ENCODE data around the gene NAB1.
A peak's percentile ranks its signal among the peaks of the same experiment; 100 is the strongest.

Gene NAB1

DNA sequence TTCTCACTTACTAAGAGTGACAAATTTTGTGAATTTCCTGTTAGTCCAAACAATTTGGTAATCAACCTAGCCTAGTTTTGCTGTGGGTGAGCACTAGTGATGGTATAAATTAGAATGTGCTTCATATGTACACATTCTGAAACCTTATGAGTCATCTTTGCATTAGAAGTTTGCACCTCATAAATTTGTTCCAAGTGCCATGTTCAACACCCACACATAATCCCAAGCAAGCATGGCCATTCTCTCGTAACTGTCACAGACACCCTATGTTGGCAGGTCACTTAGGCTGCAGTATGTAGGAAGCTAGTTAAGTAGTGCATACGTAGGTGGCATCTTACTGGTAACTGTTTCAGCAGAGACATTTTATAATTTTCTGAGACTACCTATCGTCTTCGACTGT is 46.9 kb downstream of the NAB1 start:
- H2BK5ac ChIP-seq (ENCODE audit: low read depth, low read length, poor library complexity, severe bottlenecking), result no peak overlapping the region
- no peak overlapping the region for H3K18ac ChIP-seq (ENCODE audit: low read depth in 1 of 2, low read length in 2 of 2)
- H3K23ac ChIP-seq (ENCODE audit: low read length in 2 of 2), result no peak overlapping the region
- no peak overlapping the region for H2BK120ac ChIP-seq (ENCODE audit: low read depth, low read length)
- H3K4ac ChIP-seq (ENCODE audit: low read depth in 1 of 2, low read length in 2 of 2), result no peak overlapping the region
- H4K91ac ChIP-seq (ENCODE audit: low read length), result no peak overlapping the region
- no peak overlapping the region for H3K4me2 ChIP-seq (ENCODE audit: low read length, poor library complexity, severe bottlenecking)
- peaks cover 3% of the 10 kb centered on the region for H3K4me1 ChIP-seq (ENCODE audit: control insufficient read depth, insufficient read depth, low read depth, low read length)
- no peak overlapping the region for H3K4me3 ChIP-seq (ENCODE audit: insufficient read depth in 1 of 2, low read depth in 1 of 2, low read length in 2 of 2)
- H3K9ac ChIP-seq (ENCODE audit: low read length), result no peak overlapping the region
- H4K8ac ChIP-seq (ENCODE audit: low read length), result no peak overlapping the region
- H2AFZ ChIP-seq (ENCODE audit: low read depth, low read length), result no peak overlapping the region
- H2BK12ac ChIP-seq (ENCODE audit: low read length in 2 of 2), result no peak overlapping the region
- no peak overlapping the region for H2AK5ac ChIP-seq (ENCODE audit: low read length, severe bottlenecking)
- H3K36me3 ChIP-seq (ENCODE audit: control insufficient read depth in 1 of 2, insufficient read depth in 2 of 2, low read depth in 1 of 2, low read length in 2 of 2), result peaks cover 0 to 27% of the 10 kb centered on the region in 2 experiments
- 88% methylated on average over 4 of the region's 4 CpGs for WGBS
- no peak overlapping the region for H2BK15ac ChIP-seq (ENCODE audit: low read depth, poor library complexity, severe bottlenecking)
- no peak overlapping the region for H3K27ac ChIP-seq (ENCODE audit: low read length, poor library complexity, severe bottlenecking)
- H3K79me1 ChIP-seq (replicated peaks; ENCODE audit: low read length, poor library complexity, severe bottlenecking), result no peaks in the 10 kb centered on the region
- no peak for DNase-seq
- H3K9me3 ChIP-seq (ENCODE audit: control insufficient read depth, low read length), result no peaks in the 10 kb centered on the region
- H3K27me3 ChIP-seq (ENCODE audit: control insufficient read depth in 1 of 2, insufficient read depth in 1 of 2, low read length in 2 of 2), result no peaks in the 10 kb centered on the region
- H3K14ac ChIP-seq (ENCODE audit: low read length in 2 of 2), result no peak overlapping the region

DNA sequence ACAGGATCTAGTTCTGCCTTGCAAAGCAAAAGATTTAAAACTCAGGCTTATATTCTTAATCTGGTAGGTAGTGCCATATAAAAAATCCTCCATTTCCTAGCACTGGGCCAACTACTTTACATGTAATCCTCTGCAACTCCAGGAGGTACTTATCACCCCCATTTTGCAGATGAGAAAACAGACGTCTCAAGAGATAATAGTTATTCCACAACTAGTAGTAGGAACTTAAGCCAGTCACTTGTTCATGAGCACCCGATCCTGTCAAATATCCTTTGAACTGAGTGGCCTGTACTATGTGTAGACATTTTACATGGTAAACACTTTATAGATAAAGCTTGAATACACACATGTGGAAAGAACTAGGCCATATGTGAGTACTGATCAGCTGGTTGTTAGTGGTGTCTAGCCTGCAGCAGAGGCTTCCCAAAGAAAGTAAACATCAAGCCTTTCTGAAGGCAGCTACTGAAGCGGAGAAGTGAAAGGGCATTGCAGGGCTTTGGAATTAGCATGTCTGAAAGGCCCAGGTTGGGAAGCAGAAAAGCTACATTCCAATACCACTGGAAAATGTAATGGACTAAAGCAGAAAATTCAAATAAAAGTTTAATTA is 48.0 kb downstream of the NAB1 start:
- Histone ChIP-seq H3K4ac (ENCODE audit: low read depth in 1 of 2, low read length in 2 of 2) (no peak overlapping the region), H3K4me2 (ENCODE audit: low read length, poor library complexity, severe bottlenecking) (no peak overlapping the region), H4K91ac (ENCODE audit: low read length) (no peak overlapping the region), H2BK120ac (ENCODE audit: low read depth, low read length) (no peak overlapping the region), H3K14ac (ENCODE audit: low read length in 2 of 2) (no peak overlapping the region), H2BK15ac (ENCODE audit: low read depth, poor library complexity, severe bottlenecking) (no peak overlapping the region), H3K36me3 (ENCODE audit: control insufficient read depth in 1 of 2, insufficient read depth in 2 of 2, low read depth in 1 of 2, low read length in 2 of 2) (peaks cover 0 to 16% of the 10 kb centered on the region in 2 experiments), H3K27ac (ENCODE audit: low read length, poor library complexity, severe bottlenecking) (peak overlapping the region; percentile 7), H2AFZ (ENCODE audit: low read depth, low read length) (no peak overlapping the region), H4K8ac (ENCODE audit: low read length) (no peak overlapping the region), H2BK12ac (ENCODE audit: low read length in 2 of 2) (no peak overlapping the region), H3K9me3 (ENCODE audit: control insufficient read depth, low read length) (no peaks in the 10 kb centered on the region), H3K27me3 (ENCODE audit: control insufficient read depth in 1 of 2, insufficient read depth in 1 of 2, low read length in 2 of 2) (no peaks in the 10 kb centered on the region), H3K4me3 (ENCODE audit: insufficient read depth in 1 of 2, low read depth in 1 of 2, low read length in 2 of 2) (no peak overlapping the region), H3K79me1 (replicated peaks; ENCODE audit: low read length, poor library complexity, severe bottlenecking) (no peaks in the 10 kb centered on the region), H3K4me1 (ENCODE audit: control insufficient read depth, insufficient read depth, low read depth, low read length) (peaks cover 3% of the 10 kb centered on the region), H2BK5ac (ENCODE audit: low read depth, low read length, poor library complexity, severe bottlenecking) (no peak overlapping the region), H3K9ac (ENCODE audit: low read length) (no peak overlapping the region), H3K18ac (ENCODE audit: low read depth in 1 of 2, low read length in 2 of 2) (no peak overlapping the region), H2AK5ac (ENCODE audit: low read length, severe bottlenecking) (no peak overlapping the region), H3K23ac (ENCODE audit: low read length in 2 of 2) (no peak overlapping the region)
- no peak for DNase-seq
- WGBS, result 70% methylated on average over 1 of the region's 3 CpGs

DNA sequence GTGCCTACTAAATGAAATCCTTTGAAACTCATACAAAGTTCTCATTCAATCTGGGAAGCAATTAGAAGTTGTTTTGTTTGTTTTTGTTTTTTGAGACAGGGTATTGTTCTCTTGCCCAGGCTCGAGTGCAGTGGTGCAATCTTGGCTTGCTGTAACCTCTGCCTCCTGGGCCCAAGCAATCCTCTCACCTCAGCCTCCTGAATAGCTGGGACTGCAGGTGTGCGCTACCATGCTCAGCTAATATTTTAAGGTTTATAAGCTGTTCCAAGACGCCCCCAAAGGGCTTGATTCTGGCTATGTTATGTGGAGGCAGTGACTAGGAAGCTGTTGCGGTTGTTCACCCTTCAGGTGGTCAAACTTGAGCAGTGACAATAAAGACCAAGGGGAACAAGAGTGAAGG is 48.5 kb downstream of the NAB1 start:
- Histone ChIP-seq H4K8ac (ENCODE audit: low read length) (no peak overlapping the region), H3K9ac (ENCODE audit: low read length) (no peak overlapping the region), H2BK12ac (ENCODE audit: low read length in 2 of 2) (no peak overlapping the region), H3K4ac (ENCODE audit: low read depth in 1 of 2, low read length in 2 of 2) (no peak overlapping the region), H2AK5ac (ENCODE audit: low read length, severe bottlenecking) (peak overlapping the region; percentile 68), H3K14ac (ENCODE audit: low read length in 2 of 2) (no peak overlapping the region), H3K4me1 (ENCODE audit: control insufficient read depth, insufficient read depth, low read depth, low read length) (peaks cover 3% of the 10 kb centered on the region), H2BK5ac (ENCODE audit: low read depth, low read length, poor library complexity, severe bottlenecking) (no peak overlapping the region), H3K4me2 (ENCODE audit: low read length, poor library complexity, severe bottlenecking) (no peak overlapping the region), H3K4me3 (ENCODE audit: insufficient read depth in 1 of 2, low read depth in 1 of 2, low read length in 2 of 2) (no peak overlapping the region), H3K36me3 (ENCODE audit: control insufficient read depth in 1 of 2, insufficient read depth in 2 of 2, low read depth in 1 of 2, low read length in 2 of 2) (peaks cover 0 to 12% of the 10 kb centered on the region in 2 experiments), H2AFZ (ENCODE audit: low read depth, low read length) (no peak overlapping the region), H2BK15ac (ENCODE audit: low read depth, poor library complexity, severe bottlenecking) (no peak overlapping the region), H3K27me3 (ENCODE audit: control insufficient read depth in 1 of 2, insufficient read depth in 1 of 2, low read length in 2 of 2) (no peaks in the 10 kb centered on the region), H3K27ac (ENCODE audit: low read length, poor library complexity, severe bottlenecking) (no peak overlapping the region), H3K9me3 (ENCODE audit: control insufficient read depth, low read length) (no peaks in the 10 kb centered on the region), H4K91ac (ENCODE audit: low read length) (no peak overlapping the region), H3K79me1 (replicated peaks; ENCODE audit: low read length, poor library complexity, severe bottlenecking) (no peaks in the 10 kb centered on the region), H2BK120ac (ENCODE audit: low read depth, low read length) (no peak overlapping the region), H3K23ac (ENCODE audit: low read length in 2 of 2) (no peak overlapping the region), H3K18ac (ENCODE audit: low read depth in 1 of 2, low read length in 2 of 2) (no peak overlapping the region)
- DNase-seq, result no peak
- 94% methylated on average over 4 of the region's 4 CpGs for WGBS

DNA sequence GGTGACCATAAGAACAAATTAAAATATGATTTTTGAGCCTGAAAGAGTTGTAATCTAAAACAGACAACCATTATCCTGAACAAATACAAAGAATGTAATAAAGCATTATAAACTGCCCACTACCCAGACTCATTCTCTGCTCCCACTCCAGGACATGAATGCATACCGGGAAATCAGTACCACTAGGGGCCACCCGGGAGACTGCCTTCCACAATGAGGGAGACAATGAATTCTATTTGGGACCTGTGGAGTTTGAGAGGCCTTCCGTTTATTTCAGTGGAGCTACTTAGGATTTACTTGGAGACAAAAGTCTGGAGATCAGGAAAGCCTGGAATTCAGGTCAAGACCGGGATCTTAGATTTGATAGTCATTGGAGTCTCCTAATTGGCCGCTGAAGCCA is 50.0 kb downstream of the NAB1 start:
- no peak overlapping the region for H3K27ac ChIP-seq (ENCODE audit: low read length, poor library complexity, severe bottlenecking)
- H3K4me3 ChIP-seq (ENCODE audit: insufficient read depth in 1 of 2, low read depth in 1 of 2, low read length in 2 of 2), result no peak overlapping the region
- no peaks in the 10 kb centered on the region for H3K79me1 ChIP-seq (replicated peaks; ENCODE audit: low read length, poor library complexity, severe bottlenecking)
- WGBS, result 39% methylated on average over 5 of the region's 5 CpGs
- H3K18ac ChIP-seq (ENCODE audit: low read depth in 1 of 2, low read length in 2 of 2), result no peak overlapping the region
- no peak overlapping the region for H4K91ac ChIP-seq (ENCODE audit: low read length)
- no peak overlapping the region for H2AFZ ChIP-seq (ENCODE audit: low read depth, low read length)
- no peak overlapping the region for H4K8ac ChIP-seq (ENCODE audit: low read length)
- H2BK5ac ChIP-seq (ENCODE audit: low read depth, low read length, poor library complexity, severe bottlenecking), result no peak overlapping the region
- H3K36me3 ChIP-seq (ENCODE audit: control insufficient read depth in 1 of 2, insufficient read depth in 2 of 2, low read depth in 1 of 2, low read length in 2 of 2), result no peaks in the 10 kb centered on the region
- H3K4me2 ChIP-seq (ENCODE audit: low read length, poor library complexity, severe bottlenecking), result no peak overlapping the region
- no peak overlapping the region for H2BK15ac ChIP-seq (ENCODE audit: low read depth, poor library complexity, severe bottlenecking)
- H2AK5ac ChIP-seq (ENCODE audit: low read length, severe bottlenecking), result no peak overlapping the region
- peaks cover 3% of the 10 kb centered on the region for H3K4me1 ChIP-seq (ENCODE audit: control insufficient read depth, insufficient read depth, low read depth, low read length)
- no peak overlapping the region for H3K23ac ChIP-seq (ENCODE audit: low read length in 2 of 2)
- H3K4ac ChIP-seq (ENCODE audit: low read depth in 1 of 2, low read length in 2 of 2), result no peak overlapping the region
- H2BK12ac ChIP-seq (ENCODE audit: low read length in 2 of 2), result no peak overlapping the region
- no peaks in the 10 kb centered on the region for H3K27me3 ChIP-seq (ENCODE audit: control insufficient read depth in 1 of 2, insufficient read depth in 1 of 2, low read length in 2 of 2)
- H3K9me3 ChIP-seq (ENCODE audit: control insufficient read depth, low read length), result no peaks in the 10 kb centered on the region
- H3K9ac ChIP-seq (ENCODE audit: low read length), result no peak overlapping the region
- H3K14ac ChIP-seq (ENCODE audit: low read length in 2 of 2), result no peak overlapping the region
- H2BK120ac ChIP-seq (ENCODE audit: low read depth, low read length), result no peak overlapping the region
- DNase-seq, result peak; percentile 19

Measured in mesenchymal stem cell (in vitro differentiated cells and primary cell).